Measurements from ENCODE around the gene PTHLH.

PTHLH gene

GRCh38 chr12:27924350-27925135 lies 48.0 kb downstream of the PTHLH start:
- no peak overlapping the region for H3K9ac ChIP-seq (ENCODE audit: insufficient read length, low read depth)
- H3K27me3 ChIP-seq (ENCODE audit: insufficient read depth, insufficient read length) = no peaks in the 10 kb centered on the region
- DNase-seq (ENCODE audit: low read depth, low spot score) = no peak
- TF ChIP-seq ZNF274 (IDR thresholded peaks at IDR 0.05; ENCODE audit: low read depth, low read length) = no peak
- TF ChIP-seq SUZ12 (IDR thresholded peaks at IDR 0.05; ENCODE audit: extremely low read depth, insufficient read depth, insufficient read length) = no peak
- TF ChIP-seq YY1 (IDR thresholded peaks at IDR 0.05; ENCODE audit: insufficient read depth, insufficient read length) = no peak
- H3K9me3 ChIP-seq (ENCODE audit: insufficient read depth, low read length) = no peaks in the 10 kb centered on the region
- no peaks in the 10 kb centered on the region for H3K36me3 ChIP-seq (ENCODE audit: insufficient read depth, insufficient read length, low read length)
- H3K4me1 ChIP-seq (ENCODE audit: insufficient read depth, insufficient read length) = no peaks in the 10 kb centered on the region
- no peak overlapping the region for H3K4me3 ChIP-seq (ENCODE audit: insufficient read length, low read depth)

- no peaks in the 10 kb centered on the region for H3K4me1 ChIP-seq (ENCODE audit: insufficient read depth, insufficient read length)
- H3K36me3 ChIP-seq (ENCODE audit: insufficient read depth, insufficient read length, low read length) = no peaks in the 10 kb centered on the region
- no peaks in the 10 kb centered on the region for H3K9me3 ChIP-seq (ENCODE audit: insufficient read depth, low read length)
- no peak for TF ChIP-seq ZNF274 (IDR thresholded peaks at IDR 0.05; ENCODE audit: low read depth, low read length)
- no peak for TF ChIP-seq SUZ12 (IDR thresholded peaks at IDR 0.05; ENCODE audit: extremely low read depth, insufficient read depth, insufficient read length)
- TF ChIP-seq YY1 (IDR thresholded peaks at IDR 0.05; ENCODE audit: insufficient read depth, insufficient read length) = no peak
- no peaks in the 10 kb centered on the region for H3K27me3 ChIP-seq (ENCODE audit: insufficient read depth, insufficient read length)
- no peak overlapping the region for H3K9ac ChIP-seq (ENCODE audit: insufficient read length, low read depth)
- no peak overlapping the region for H3K4me3 ChIP-seq (ENCODE audit: insufficient read length, low read depth)
- DNase-seq (ENCODE audit: low read depth, low spot score) = no peak
Measured at GRCh38 chr12:27922531-27923139, 49.9 kb downstream of the PTHLH start.

GRCh38 chr12:27919671-27920235 lies 52.8 kb downstream of the PTHLH start:
- Histone ChIP-seq H3K4me1 (ENCODE audit: insufficient read depth, insufficient read length) (no peaks in the 10 kb centered on the region), H3K27me3 (ENCODE audit: insufficient read depth, insufficient read length) (no peaks in the 10 kb centered on the region), H3K9me3 (ENCODE audit: insufficient read depth, low read length) (no peaks in the 10 kb centered on the region), H3K36me3 (ENCODE audit: insufficient read depth, insufficient read length, low read length) (no peaks in the 10 kb centered on the region), H3K9ac (ENCODE audit: insufficient read length, low read depth) (no peak overlapping the region), H3K4me3 (ENCODE audit: insufficient read length, low read depth) (no peak overlapping the region)
- TF ChIP-seq YY1 (IDR thresholded peaks at IDR 0.05; ENCODE audit: insufficient read depth, insufficient read length) = no peak
- no peak for TF ChIP-seq SUZ12 (IDR thresholded peaks at IDR 0.05; ENCODE audit: extremely low read depth, insufficient read depth, insufficient read length)
- TF ChIP-seq ZNF274 (IDR thresholded peaks at IDR 0.05; ENCODE audit: low read depth, low read length) = no peak
- DNase-seq (ENCODE audit: low read depth, low spot score) = no peak

- no peak for DNase-seq (ENCODE audit: low read depth, low spot score)
Measured at GRCh38 chr12:27915536-27915935, 57.0 kb downstream of the PTHLH start.

GRCh38 chr12:27915021-27915420 lies 57.5 kb downstream of the PTHLH start:
- no peaks in the 10 kb centered on the region for H3K4me1 ChIP-seq (ENCODE audit: insufficient read depth, insufficient read length)
- no peaks in the 10 kb centered on the region for H3K9me3 ChIP-seq (ENCODE audit: insufficient read depth, low read length)
- H3K36me3 ChIP-seq (ENCODE audit: insufficient read depth, insufficient read length, low read length) = no peaks in the 10 kb centered on the region
- no peaks in the 10 kb centered on the region for H3K27me3 ChIP-seq (ENCODE audit: insufficient read depth, insufficient read length)
- DNase-seq (ENCODE audit: low read depth, low spot score) = no peak
- H3K9ac ChIP-seq (ENCODE audit: insufficient read length, low read depth) = no peak overlapping the region
- no peak overlapping the region for H3K4me3 ChIP-seq (ENCODE audit: insufficient read length, low read depth)
- TF ChIP-seq ZNF274 (IDR thresholded peaks at IDR 0.05; ENCODE audit: low read depth, low read length) (no peak), SUZ12 (IDR thresholded peaks at IDR 0.05; ENCODE audit: extremely low read depth, insufficient read depth, insufficient read length) (no peak), YY1 (IDR thresholded peaks at IDR 0.05; ENCODE audit: insufficient read depth, insufficient read length) (no peak)

More at GRCh38 chr12:27915536-27915935, 57.0 kb downstream of the PTHLH start:
- no peaks in the 10 kb centered on the region for H3K9me3 ChIP-seq (ENCODE audit: insufficient read depth, low read length)
- H3K27me3 ChIP-seq (ENCODE audit: insufficient read depth, insufficient read length) = no peaks in the 10 kb centered on the region
- H3K4me3 ChIP-seq (ENCODE audit: insufficient read length, low read depth) = no peak overlapping the region
- no peaks in the 10 kb centered on the region for H3K36me3 ChIP-seq (ENCODE audit: insufficient read depth, insufficient read length, low read length)
- H3K9ac ChIP-seq (ENCODE audit: insufficient read length, low read depth) = no peak overlapping the region
- H3K4me1 ChIP-seq (ENCODE audit: insufficient read depth, insufficient read length) = no peaks in the 10 kb centered on the region
- TF ChIP-seq YY1 (IDR thresholded peaks at IDR 0.05; ENCODE audit: insufficient read depth, insufficient read length) (no peak), ZNF274 (IDR thresholded peaks at IDR 0.05; ENCODE audit: low read depth, low read length) (no peak), SUZ12 (IDR thresholded peaks at IDR 0.05; ENCODE audit: extremely low read depth, insufficient read depth, insufficient read length) (no peak)

- Histone ChIP-seq H3K27me3 (ENCODE audit: insufficient read depth, insufficient read length) (no peaks in the 10 kb centered on the region), H3K9me3 (ENCODE audit: insufficient read depth, low read length) (no peaks in the 10 kb centered on the region), H3K36me3 (ENCODE audit: insufficient read depth, insufficient read length, low read length) (no peaks in the 10 kb centered on the region), H3K4me1 (ENCODE audit: insufficient read depth, insufficient read length) (no peaks in the 10 kb centered on the region), H3K4me3 (ENCODE audit: insufficient read length, low read depth) (no peak overlapping the region), H3K9ac (ENCODE audit: insufficient read length, low read depth) (no peak overlapping the region)
- no peak for TF ChIP-seq ZNF274 (IDR thresholded peaks at IDR 0.05; ENCODE audit: low read depth, low read length)
- no peak for TF ChIP-seq YY1 (IDR thresholded peaks at IDR 0.05; ENCODE audit: insufficient read depth, insufficient read length)
- no peak for TF ChIP-seq SUZ12 (IDR thresholded peaks at IDR 0.05; ENCODE audit: extremely low read depth, insufficient read depth, insufficient read length)
- no peak for DNase-seq (ENCODE audit: low read depth, low spot score)
Measured at GRCh38 chr12:27913999-27914614, 58.4 kb downstream of the PTHLH start.

- no peak for TF ChIP-seq SUZ12 (IDR thresholded peaks at IDR 0.05; ENCODE audit: extremely low read depth, insufficient read depth, insufficient read length)
- no peak for TF ChIP-seq YY1 (IDR thresholded peaks at IDR 0.05; ENCODE audit: insufficient read depth, insufficient read length)
- Histone ChIP-seq H3K4me3 (ENCODE audit: insufficient read length, low read depth) (no peak overlapping the region), H3K4me1 (ENCODE audit: insufficient read depth, insufficient read length) (no peaks in the 10 kb centered on the region), H3K36me3 (ENCODE audit: insufficient read depth, insufficient read length, low read length) (no peaks in the 10 kb centered on the region), H3K27me3 (ENCODE audit: insufficient read depth, insufficient read length) (no peaks in the 10 kb centered on the region), H3K9me3 (ENCODE audit: insufficient read depth, low read length) (peaks cover 17% of the 10 kb centered on the region), H3K9ac (ENCODE audit: insufficient read length, low read depth) (no peak overlapping the region)
- no peak for DNase-seq (ENCODE audit: low read depth, low spot score)
Measured at GRCh38 chr12:27911397-27911796, 61.1 kb downstream of the PTHLH start.

All from NT2/D1 (cell line).